Endothelial cell of umbilical vein (primary cell): Measurements from ENCODE around the gene MUC4.

Experiments used
- JUN ChIP-seq: IDR thresholded peaks from 2 replicates; pipeline ENCODE4 v1.6.1; 2011; ENCODE audit warnings: borderline replicate concordance, low read depth; ENCODE audit not compliant: insufficient read length, insufficient read depth
- MAX ChIP-seq: IDR thresholded peaks from 2 replicates; pipeline ENCODE4 v1.6.1; 2011; ENCODE audit not compliant: insufficient read depth, insufficient read length
- POLR2A ChIP-seq: IDR thresholded peaks from 2 replicates; pipeline ENCODE4 v1.6.1; 2012; ENCODE audit warnings: low read depth, mild to moderate bottlenecking, control low read depth, low read length
- POLR2AphosphoS5 ChIP-seq: IDR thresholded peaks from 2 replicates; pipeline ENCODE4 v1.6.1; 2012; ENCODE audit warnings: low read depth, mild to moderate bottlenecking, control low read depth, low read length, moderate library complexity; ENCODE audit not compliant: insufficient read depth
- TF ChIP-seq, protein P1 (sequence below), 2 donors: IDR thresholded peaks; 1 replicate in 1 of 2; 2 replicates in 1 of 2; pipeline ENCODE4 v1.5.1; 2011; ENCODE audit warnings: low read length in 2 of 2, mild to moderate bottlenecking in 2 of 2, moderate library complexity in 2 of 2, control low read depth in 1 of 2, inconsistent platforms in 1 of 2, low read depth in 1 of 2; ENCODE audit not compliant: insufficient read depth in 1 of 2; ENCODE audit errors: extremely low read depth in 1 of 2

- TF ChIP-seq POLR2A (no peak), JUN (no peak), MAX (no peak), POLR2AphosphoS5 (no peak)
- TF ChIP-seq, protein P1, sequence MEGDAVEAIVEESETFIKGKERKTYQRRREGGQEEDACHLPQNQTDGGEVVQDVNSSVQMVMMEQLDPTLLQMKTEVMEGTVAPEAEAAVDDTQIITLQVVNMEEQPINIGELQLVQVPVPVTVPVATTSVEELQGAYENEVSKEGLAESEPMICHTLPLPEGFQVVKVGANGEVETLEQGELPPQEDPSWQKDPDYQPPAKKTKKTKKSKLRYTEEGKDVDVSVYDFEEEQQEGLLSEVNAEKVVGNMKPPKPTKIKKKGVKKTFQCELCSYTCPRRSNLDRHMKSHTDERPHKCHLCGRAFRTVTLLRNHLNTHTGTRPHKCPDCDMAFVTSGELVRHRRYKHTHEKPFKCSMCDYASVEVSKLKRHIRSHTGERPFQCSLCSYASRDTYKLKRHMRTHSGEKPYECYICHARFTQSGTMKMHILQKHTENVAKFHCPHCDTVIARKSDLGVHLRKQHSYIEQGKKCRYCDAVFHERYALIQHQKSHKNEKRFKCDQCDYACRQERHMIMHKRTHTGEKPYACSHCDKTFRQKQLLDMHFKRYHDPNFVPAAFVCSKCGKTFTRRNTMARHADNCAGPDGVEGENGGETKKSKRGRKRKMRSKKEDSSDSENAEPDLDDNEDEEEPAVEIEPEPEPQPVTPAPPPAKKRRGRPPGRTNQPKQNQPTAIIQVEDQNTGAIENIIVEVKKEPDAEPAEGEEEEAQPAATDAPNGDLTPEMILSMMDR (IDR thresholded peaks at IDR 0.05; ENCODE audit: extremely low read depth in 1 of 2, insufficient read depth in 1 of 2, low read depth in 1 of 2, low read length in 2 of 2): no peak
These were observed 40.0 kb downstream of the MUC4 start for GRCh38 chr3:195771646-195772300.
